Lower leg skin (tissue), 3 donors: ENCODE measurements around the gene RNF13.

Experiments
- CTCF ChIP-seq, 3 donors: fragments of 450-650 bp; IDR thresholded peaks; one replicate each; pipeline ENCODE4 v1.5.1; 2016; ENCODE audit warnings: antibody characterized with exemption in 3 of 3, mild to moderate bottlenecking in 3 of 3, moderate library complexity in 2 of 3
- POLR2A ChIP-seq, 2 donors: fragments of 450-650 bp; IDR thresholded peaks; one replicate each; pipeline ENCODE4 v1.6.1; 2016 to 2017; ENCODE audit warnings: antibody characterized with exemption in 2 of 2, mild to moderate bottlenecking in 1 of 2, moderate library complexity in 1 of 2

- TF ChIP-seq CTCF (IDR thresholded peaks at IDR 0.05) (no peak), POLR2A (IDR thresholded peaks at IDR 0.05) (no peak)
Observed at GRCh38 chr3:149820183-149820582, 7.2 kb downstream of the RNF13 start.
